Vagina (tissue), 2 donors: ENCODE results near the gene HAPSTR1. TPM values are rescaled to one million over a fixed set of nuclear protein-coding genes. Genes with fewer than 3 reads are reported as not detected.
A peak's percentile ranks its signal among the peaks of the same experiment; 100 is the strongest.

Source experiments
- DNase-seq, 2 donors: peaks; one replicate each; pipeline ENCODE4 v3.0.0-alpha.2; 2017; ENCODE audit errors: extremely low spot score in 2 of 2
- H3K27ac ChIP-seq: fragments of 200-600 bp; sonication (generic); one replicate; pipeline ENCODE4 v1.5.1; 2019
- H3K27me3 ChIP-seq: fragments of 200-600 bp; sonication (generic); one replicate; pipeline ENCODE4 v1.5.1; 2019
- H3K36me3 ChIP-seq, 2 donors: fragments of 200-600 bp; sonication (generic); one replicate each; pipeline ENCODE4 v1.5.1; 2017 to 2019
- H3K4me1 ChIP-seq: fragments of 200-600 bp; sonication (generic); one replicate; pipeline ENCODE4 v1.5.1; 2019
- H3K4me3 ChIP-seq, 2 donors: fragments of 200-600 bp; sonication (generic); 1 replicate in 1 of 2; 2 replicates in 1 of 2; pipeline ENCODE4 v1.5.1; 2016 to 2019
- H3K9me3 ChIP-seq: fragments of 200-600 bp; sonication (generic); one replicate; pipeline ENCODE4 v1.5.1; 2019
- POLR2A ChIP-seq, 2 donors: fragments of 450-650 bp; IDR thresholded peaks; one replicate each; pipeline ENCODE4 v1.6.1; 2017; ENCODE audit warnings: antibody characterized with exemption in 2 of 2, mild to moderate bottlenecking in 2 of 2, moderate library complexity in 2 of 2
- POLR2AphosphoS5 ChIP-seq, 2 donors: sonication (generic); formaldehyde crosslinking; IDR thresholded peaks; one replicate each; pipeline ENCODE4 v1.9.0; 2017; ENCODE audit warnings: antibody characterized with exemption in 2 of 2, mild to moderate bottlenecking in 2 of 2, low read depth in 1 of 2; ENCODE audit not compliant: insufficient read depth in 1 of 2
- intact Hi-C: fragments of 100-400 bp; cut with DNase I; formaldehyde crosslinking; loops from one replicate; pipeline ENCODE4 v1.15.1; 2023
- total RNA-seq: library from RNA; depleted of rRNA; stranded (reverse); fragments of >200 nt; gene quantifications from one replicate; pipeline ENCODE4 v1.2.3, GENCODE V29; 2016
- TF ChIP-seq, protein P1 (sequence below), 3 experiments: fragments of 450-650 bp in 2 of 3; fragments of 200-600 bp in 1 of 3; sonication (generic) in 1 of 3; IDR thresholded peaks; one replicate each; pipeline ENCODE4 v1.5.1; 2017 to 2019; ENCODE audit warnings: antibody characterized with exemption in 3 of 3, mild to moderate bottlenecking in 2 of 3, moderate library complexity in 2 of 3

Gene HAPSTR1
- total RNA-seq, 1 donor from 2014 or later, result 33.6 TPM

- Histone ChIP-seq H3K36me3 (no peaks in the 10 kb centered on the region), H3K4me1 (peaks cover 21% of the 10 kb centered on the region), H3K27ac (peak overlapping the region; percentile 75), H3K4me3 (no peak overlapping the region), H3K27me3 (no peaks in the 10 kb centered on the region), H3K9me3 (no peaks in the 10 kb centered on the region)
- intact Hi-C loops, result loop anchor here (5.0 kb wide), 2 partner anchors 45 to 85 kb away; partner anchors contain the start of genes HAPSTR1 and USP7
- peak in 1 of 2 donors; percentile 98 for DNase-seq
- TF ChIP-seq, protein P1, sequence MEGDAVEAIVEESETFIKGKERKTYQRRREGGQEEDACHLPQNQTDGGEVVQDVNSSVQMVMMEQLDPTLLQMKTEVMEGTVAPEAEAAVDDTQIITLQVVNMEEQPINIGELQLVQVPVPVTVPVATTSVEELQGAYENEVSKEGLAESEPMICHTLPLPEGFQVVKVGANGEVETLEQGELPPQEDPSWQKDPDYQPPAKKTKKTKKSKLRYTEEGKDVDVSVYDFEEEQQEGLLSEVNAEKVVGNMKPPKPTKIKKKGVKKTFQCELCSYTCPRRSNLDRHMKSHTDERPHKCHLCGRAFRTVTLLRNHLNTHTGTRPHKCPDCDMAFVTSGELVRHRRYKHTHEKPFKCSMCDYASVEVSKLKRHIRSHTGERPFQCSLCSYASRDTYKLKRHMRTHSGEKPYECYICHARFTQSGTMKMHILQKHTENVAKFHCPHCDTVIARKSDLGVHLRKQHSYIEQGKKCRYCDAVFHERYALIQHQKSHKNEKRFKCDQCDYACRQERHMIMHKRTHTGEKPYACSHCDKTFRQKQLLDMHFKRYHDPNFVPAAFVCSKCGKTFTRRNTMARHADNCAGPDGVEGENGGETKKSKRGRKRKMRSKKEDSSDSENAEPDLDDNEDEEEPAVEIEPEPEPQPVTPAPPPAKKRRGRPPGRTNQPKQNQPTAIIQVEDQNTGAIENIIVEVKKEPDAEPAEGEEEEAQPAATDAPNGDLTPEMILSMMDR (IDR thresholded peaks at IDR 0.05), result no peak
- TF ChIP-seq POLR2AphosphoS5 (IDR thresholded peaks at IDR 0.05; ENCODE audit: insufficient read depth in 1 of 2, low read depth in 1 of 2), result peak; percentile 98
- TF ChIP-seq POLR2A (IDR thresholded peaks at IDR 0.05), result no peak
Measured at GRCh38 chr16:9047689-9048301, 43.6 kb upstream of the HAPSTR1 start.

- no peak for DNase-seq
- Histone ChIP-seq H3K9me3 (no peaks in the 10 kb centered on the region), H3K4me1 (peaks cover 16% of the 10 kb centered on the region), H3K27me3 (no peaks in the 10 kb centered on the region), H3K4me3 (no peak overlapping the region), H3K36me3 (no peaks in the 10 kb centered on the region), H3K27ac (peak overlapping the region; percentile 75)
- intact Hi-C loops, result loop anchor here (5.0 kb wide), 2 partner anchors 44 to 86 kb away; partner anchors contain the start of genes HAPSTR1 and USP7
- TF ChIP-seq, protein P1 (IDR thresholded peaks at IDR 0.05), result no peak
- TF ChIP-seq POLR2A (IDR thresholded peaks at IDR 0.05), result no peak
- no peak for TF ChIP-seq POLR2AphosphoS5 (IDR thresholded peaks at IDR 0.05; ENCODE audit: insufficient read depth in 1 of 2, low read depth in 1 of 2)
Measured at GRCh38 chr16:9048302-9048700, 43.1 kb upstream of the HAPSTR1 start.

DNA sequence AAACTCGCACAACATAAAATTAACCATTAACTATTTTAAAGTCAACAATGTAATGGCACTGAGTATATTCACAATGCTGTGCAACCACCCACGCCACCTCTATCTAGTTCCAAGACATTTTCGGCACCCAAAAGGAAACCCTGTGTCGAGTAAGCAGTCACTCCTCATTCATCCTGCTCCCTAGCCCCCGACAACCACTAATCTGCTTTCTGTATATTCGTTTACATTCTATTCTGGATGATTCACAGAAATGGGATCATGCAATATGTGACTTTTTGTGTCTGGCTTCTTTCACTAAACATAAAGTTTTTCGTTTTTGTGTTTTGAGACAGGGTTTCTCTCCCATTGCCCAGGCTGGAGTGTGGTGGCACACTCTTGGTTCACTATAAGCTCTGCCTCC lies 42.2 kb upstream of the HAPSTR1 start:
- no peak for TF ChIP-seq POLR2AphosphoS5 (IDR thresholded peaks at IDR 0.05; ENCODE audit: insufficient read depth in 1 of 2, low read depth in 1 of 2)
- TF ChIP-seq POLR2A (IDR thresholded peaks at IDR 0.05), result no peak
- TF ChIP-seq, protein P1 (IDR thresholded peaks at IDR 0.05), result no peak
- Histone ChIP-seq H3K36me3 (no peaks in the 10 kb centered on the region), H3K27me3 (no peaks in the 10 kb centered on the region), H3K9me3 (no peaks in the 10 kb centered on the region), H3K27ac (no peak overlapping the region), H3K4me3 (no peak overlapping the region), H3K4me1 (peaks cover 16% of the 10 kb centered on the region)
- DNase-seq, result no peak
- intact Hi-C loops, result loop anchor here (5.0 kb wide), 2 partner anchors 43 to 87 kb away; partner anchors contain the start of genes HAPSTR1 and USP7

DNA sequence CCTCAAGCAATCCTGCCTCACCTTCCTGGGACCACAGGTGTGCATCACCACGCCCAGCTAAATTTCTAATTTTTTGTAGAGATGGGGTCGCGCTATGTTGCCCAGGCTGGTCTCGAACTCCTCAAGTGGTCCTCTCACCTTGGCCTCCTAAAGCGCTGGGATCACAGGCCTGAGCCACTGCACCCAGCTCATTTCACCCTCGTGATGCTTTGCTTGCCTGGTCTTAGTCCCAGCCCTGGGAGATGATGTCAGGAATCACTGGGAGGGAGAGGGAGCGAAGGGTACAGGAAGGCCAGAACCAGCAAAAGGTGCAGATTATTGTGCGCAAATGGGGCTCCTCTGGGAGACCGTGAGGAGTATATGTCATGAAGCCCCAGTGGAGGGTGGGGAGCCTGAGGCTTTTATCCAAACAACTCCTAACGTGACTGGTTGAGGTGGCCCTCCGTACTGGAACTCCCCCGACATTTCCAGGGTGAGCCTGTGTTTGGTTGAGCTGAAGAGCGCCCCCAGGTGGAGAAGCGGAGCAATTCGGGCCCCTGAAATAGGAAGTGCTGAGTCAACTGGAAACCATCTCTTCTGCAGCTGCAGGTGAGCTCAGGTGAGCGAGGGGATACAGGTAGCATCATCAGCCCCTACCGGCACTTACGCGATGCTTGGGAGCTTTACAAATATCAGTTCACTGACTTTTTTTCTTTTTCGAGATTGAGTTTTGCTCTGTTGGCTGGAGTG lies 41.2 kb upstream of the HAPSTR1 start:
- no peaks in the 10 kb centered on the region for H3K27me3 ChIP-seq
- no peaks in the 10 kb centered on the region for H3K9me3 ChIP-seq
- DNase-seq, result no peak
- H3K4me1 ChIP-seq, result peaks cover 16% of the 10 kb centered on the region
- H3K4me3 ChIP-seq, result no peak overlapping the region
- intact Hi-C loops, result no loop called here
- H3K36me3 ChIP-seq, result no peaks in the 10 kb centered on the region
- TF ChIP-seq, protein P1 (IDR thresholded peaks at IDR 0.05), result no peak
- TF ChIP-seq POLR2A (IDR thresholded peaks at IDR 0.05) (no peak), POLR2AphosphoS5 (IDR thresholded peaks at IDR 0.05; ENCODE audit: insufficient read depth in 1 of 2, low read depth in 1 of 2) (no peak)
- H3K27ac ChIP-seq, result no peak overlapping the region
